ENCODE data around the gene ALLC. TPM values are rescaled to one million over a fixed set of nuclear protein-coding genes. Genes with fewer than 3 reads are reported as not detected.

Gene ALLC
- total RNA-seq, 4 donors from 2014 or later = not detected

- TF ChIP-seq POLR2A (IDR thresholded peaks at IDR 0.05) (no peak), POLR2AphosphoS5 (IDR thresholded peaks at IDR 0.05) (no peak), EP300 (IDR thresholded peaks at IDR 0.05; ENCODE audit: low read depth) (no peak), CTCF (IDR thresholded peaks at IDR 0.05) (peak in 4 of 5 experiments; percentile 40 to 51 (median 48))
- DNase-seq = no peak
- Histone ChIP-seq H3K9me3 (no peaks in the 10 kb centered on the region), H3K4me1 (peaks cover 0 to 4% (median 2%) of the 10 kb centered on the region in 4 donors), H3K27ac (no peak overlapping the region), H3K27me3 (no peaks in the 10 kb centered on the region), H3K36me3 (no peaks in the 10 kb centered on the region), H3K4me3 (no peak overlapping the region)
- intact Hi-C loops (cut with DNase I; ENCODE audit: low total_unique reads) = loop anchor here (10.0 kb wide), 1 partner anchor 56 kb away; no protein-coding TSS in a partner anchor
- 20 to 35% methylated on average over 5 to 22 of the region's 22 CpGs for WGBS, 2 donors (ENCODE audit: low coverage in 1 of 2)
- in situ Hi-C loops (cut with MboI; ENCODE audit: low pct_ligation_motif_present in 1 of 4, low pct_unique_long_range_greater_than_20kb in 1 of 4, low sequenced_read_pairs in 3 of 4) = no loop called here
These were observed 70.4 kb downstream of the ALLC start for GRCh38 chr2:3728104-3729054.

- no peak for DNase-seq
- no peak for TF ChIP-seq POLR2AphosphoS5 (IDR thresholded peaks at IDR 0.05)
- TF ChIP-seq EP300 (IDR thresholded peaks at IDR 0.05; ENCODE audit: low read depth) = no peak
- no peak for TF ChIP-seq CTCF (IDR thresholded peaks at IDR 0.05)
- no peak for TF ChIP-seq POLR2A (IDR thresholded peaks at IDR 0.05)
- H3K36me3 ChIP-seq = no peaks in the 10 kb centered on the region
- no peaks in the 10 kb centered on the region for H3K9me3 ChIP-seq
- no peaks in the 10 kb centered on the region for H3K27me3 ChIP-seq
- WGBS, 2 donors (ENCODE audit: low coverage in 1 of 2) = 78 to 81% methylated on average over 6 to 8 of the region's 8 CpGs
- intact Hi-C loops (cut with DNase I; ENCODE audit: low total_unique reads) = loop anchor here (10.0 kb wide), 1 partner anchor 56 kb away; no protein-coding TSS in a partner anchor
- no peak overlapping the region for H3K27ac ChIP-seq
- no peak overlapping the region for H3K4me3 ChIP-seq
- in situ Hi-C loops (cut with MboI; ENCODE audit: low pct_ligation_motif_present in 1 of 4, low pct_unique_long_range_greater_than_20kb in 1 of 4, low sequenced_read_pairs in 3 of 4) = no loop called here
- H3K4me1 ChIP-seq = peaks cover 0 to 4% (median 2%) of the 10 kb centered on the region in 4 donors
These were observed 71.1 kb downstream of the ALLC start for GRCh38 chr2:3729055-3729448.

- no peaks in the 10 kb centered on the region for H3K27me3 ChIP-seq
- intact Hi-C loops (cut with DNase I; ENCODE audit: low total_unique reads) = loop anchor here (10.0 kb wide), 1 partner anchor 55 kb away; no protein-coding TSS in a partner anchor
These were observed 71.8 kb downstream of the ALLC start for GRCh38 chr2:3729786-3730185.

More at GRCh38 chr2:3729786-3730185, 71.8 kb downstream of the ALLC start:
- Histone ChIP-seq H3K36me3 (no peaks in the 10 kb centered on the region), H3K4me3 (no peak overlapping the region), H3K9me3 (no peaks in the 10 kb centered on the region), H3K4me1 (peaks cover 0 to 4% (median 2%) of the 10 kb centered on the region in 4 donors), H3K27ac (no peak overlapping the region)
- in situ Hi-C loops (cut with MboI; ENCODE audit: low pct_ligation_motif_present in 1 of 4, low pct_unique_long_range_greater_than_20kb in 1 of 4, low sequenced_read_pairs in 3 of 4) = no loop called here
- no peak for TF ChIP-seq CTCF (IDR thresholded peaks at IDR 0.05)
- TF ChIP-seq POLR2A (IDR thresholded peaks at IDR 0.05) = no peak
- TF ChIP-seq EP300 (IDR thresholded peaks at IDR 0.05; ENCODE audit: low read depth) = no peak
- no peak for TF ChIP-seq POLR2AphosphoS5 (IDR thresholded peaks at IDR 0.05)
- DNase-seq = no peak
- WGBS, 2 donors (ENCODE audit: low coverage in 1 of 2) = 69 to 81% methylated on average over 6 to 9 of the region's 9 CpGs

Measured in transverse colon (tissue), 4 donors.